NCI-H345 treated with DMSO at 0.1 percent for 48 hours (cell line): ENCODE data around the gene SERTAD2.
A peak's percentile ranks its signal among the peaks of the same experiment; 100 is the strongest.

Source experiments
- DNase-seq: peaks from one replicate; lab custom pipeline; 2025; ENCODE audit not compliant: unreplicated experiment; lab: John Stamatoyannopoulos, UW

Gene SERTAD2, protein sequence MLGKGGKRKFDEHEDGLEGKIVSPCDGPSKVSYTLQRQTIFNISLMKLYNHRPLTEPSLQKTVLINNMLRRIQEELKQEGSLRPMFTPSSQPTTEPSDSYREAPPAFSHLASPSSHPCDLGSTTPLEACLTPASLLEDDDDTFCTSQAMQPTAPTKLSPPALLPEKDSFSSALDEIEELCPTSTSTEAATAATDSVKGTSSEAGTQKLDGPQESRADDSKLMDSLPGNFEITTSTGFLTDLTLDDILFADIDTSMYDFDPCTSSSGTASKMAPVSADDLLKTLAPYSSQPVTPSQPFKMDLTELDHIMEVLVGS

DNA sequence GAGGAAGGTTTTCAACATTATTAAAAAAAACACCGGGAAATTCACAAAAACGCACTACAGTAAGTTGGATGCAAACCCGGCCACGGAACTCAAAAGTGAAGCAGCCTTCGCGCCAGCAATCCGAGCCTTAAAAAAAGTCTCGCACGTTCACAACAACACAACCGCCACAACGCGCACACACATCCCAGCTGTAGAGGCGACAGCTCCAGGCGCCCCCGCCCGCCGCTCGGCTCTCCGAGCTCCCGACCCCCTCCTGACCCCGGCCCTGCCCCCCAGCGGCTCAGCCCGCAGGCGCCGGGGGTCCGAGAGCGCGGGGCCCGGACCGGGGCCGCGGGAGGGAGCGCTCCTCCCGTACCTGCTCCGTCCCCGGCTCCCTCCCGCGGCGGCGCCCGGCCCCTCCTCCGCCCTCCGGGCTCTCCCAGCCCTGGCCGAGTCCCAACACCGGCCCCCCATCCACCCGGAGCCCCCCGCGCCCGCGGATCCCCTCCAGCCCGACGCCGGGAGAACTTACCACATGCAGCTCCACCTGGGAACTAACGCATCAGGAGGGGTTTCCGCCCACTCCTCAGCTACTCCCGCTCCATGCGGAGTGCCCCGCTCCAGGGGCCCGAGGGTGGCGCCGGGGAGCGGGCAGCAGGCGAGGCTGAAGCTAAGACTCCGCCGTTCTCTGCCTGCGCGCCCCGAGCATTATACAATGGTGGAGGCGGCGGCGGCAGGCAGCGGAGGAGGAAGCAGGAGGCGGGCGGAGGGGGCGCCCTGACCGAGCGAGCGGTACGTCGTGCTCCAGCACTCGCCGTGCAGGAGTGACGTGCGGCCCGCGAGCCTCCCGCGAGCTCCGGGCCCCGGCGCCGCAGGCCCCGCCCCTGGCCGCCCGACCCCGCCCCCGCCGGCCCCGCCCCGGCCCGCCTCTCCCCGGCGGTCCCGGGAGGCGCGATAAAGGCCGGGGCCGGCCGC is at the start of gene SERTAD2:
Gene SERTAD2, minus strand, starts transcription at position 805 of the 954 bp plus-strand sequence. CDS start 17,042 bp downstream, outside the sequence.
- peak; percentile 50 for DNase-seq

DNA sequence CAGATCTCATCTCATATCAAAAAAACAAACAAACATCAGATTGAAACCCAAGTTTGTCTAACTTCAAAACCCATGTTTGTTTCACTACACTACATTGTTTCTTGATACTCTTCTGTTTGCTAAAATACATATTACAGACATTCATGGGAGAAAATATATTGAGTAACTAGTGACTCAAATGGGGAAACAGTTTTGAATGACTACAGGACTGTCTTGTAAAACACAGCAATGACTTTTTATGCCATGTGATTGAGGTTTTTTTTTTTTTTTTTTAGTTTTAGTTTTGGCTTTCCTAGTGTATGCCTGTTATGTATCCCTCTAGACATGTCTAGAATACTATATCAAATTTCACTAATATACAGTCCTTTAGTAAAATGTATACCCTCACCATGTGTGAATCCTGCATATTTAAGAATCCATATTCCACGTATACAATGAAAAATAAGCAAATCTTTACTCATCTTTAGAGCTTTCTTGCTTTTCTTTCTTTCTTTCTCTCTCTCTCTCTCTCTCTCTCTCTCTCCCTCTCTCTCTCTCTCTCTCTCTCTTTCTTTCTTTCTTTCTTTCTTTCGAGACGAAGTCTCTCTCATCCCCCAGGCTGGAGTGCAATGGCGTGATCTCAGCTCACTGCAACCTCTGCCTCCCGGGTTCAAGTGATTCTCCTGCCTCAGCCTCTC is 46.6 kb upstream of the SERTAD2 start:
- DNase-seq = no peak

DNA sequence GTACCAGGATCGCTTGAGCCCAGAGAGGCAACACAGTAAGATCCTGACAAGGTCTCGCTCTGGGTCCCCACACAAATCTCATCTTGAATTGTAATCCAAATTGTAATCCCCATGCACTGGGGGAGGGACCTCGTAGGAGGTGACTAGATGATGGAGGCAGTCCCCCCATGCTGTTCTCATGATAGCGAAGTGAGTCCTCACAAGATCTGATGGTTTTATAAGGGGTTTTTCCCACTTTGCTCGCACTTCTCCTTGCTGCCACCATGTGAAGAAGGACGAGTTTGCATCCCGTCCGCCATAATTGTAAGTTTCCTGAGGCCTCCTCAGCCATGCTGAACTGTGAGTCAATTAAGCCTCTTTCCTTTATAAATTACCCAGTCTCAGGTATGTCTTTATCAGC is 46.0 kb upstream of the SERTAD2 start:
- DNase-seq = no peak

DNA sequence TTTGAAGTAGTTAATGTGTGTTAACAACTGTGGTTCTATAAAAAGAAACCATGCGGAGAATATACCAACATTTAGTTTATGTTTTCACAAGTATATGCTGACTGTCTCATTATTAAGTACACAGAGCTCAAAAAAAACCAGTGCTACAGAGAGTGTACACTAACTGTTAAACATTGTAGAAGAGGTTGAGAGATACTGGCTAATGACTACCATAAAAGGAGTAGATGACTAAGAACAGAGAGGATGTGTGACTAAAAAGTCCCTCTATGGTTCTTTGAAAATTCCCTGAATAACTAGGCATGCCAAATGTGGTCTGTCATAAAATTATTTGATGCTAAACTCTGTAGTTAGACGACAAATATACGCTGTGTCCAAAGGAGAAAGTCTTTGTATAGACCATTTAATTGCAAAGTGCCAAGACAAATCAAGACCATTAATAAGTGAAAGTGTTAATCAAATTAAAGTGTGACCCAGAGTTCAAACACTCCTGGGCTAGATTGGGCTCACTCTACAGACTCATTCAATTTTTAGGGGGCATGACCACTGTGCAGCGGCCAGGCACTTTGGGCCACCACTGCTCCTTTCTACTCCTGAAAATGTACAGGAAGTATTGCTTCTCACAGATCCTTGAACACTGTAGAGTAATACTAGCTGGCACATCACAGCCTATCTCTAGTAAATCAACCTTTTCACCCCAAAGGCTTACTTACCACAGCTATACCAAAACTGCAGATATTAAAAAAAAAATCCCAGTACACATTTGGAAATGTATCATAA is 45.1 kb upstream of the SERTAD2 start:
- no peak for DNase-seq

DNA sequence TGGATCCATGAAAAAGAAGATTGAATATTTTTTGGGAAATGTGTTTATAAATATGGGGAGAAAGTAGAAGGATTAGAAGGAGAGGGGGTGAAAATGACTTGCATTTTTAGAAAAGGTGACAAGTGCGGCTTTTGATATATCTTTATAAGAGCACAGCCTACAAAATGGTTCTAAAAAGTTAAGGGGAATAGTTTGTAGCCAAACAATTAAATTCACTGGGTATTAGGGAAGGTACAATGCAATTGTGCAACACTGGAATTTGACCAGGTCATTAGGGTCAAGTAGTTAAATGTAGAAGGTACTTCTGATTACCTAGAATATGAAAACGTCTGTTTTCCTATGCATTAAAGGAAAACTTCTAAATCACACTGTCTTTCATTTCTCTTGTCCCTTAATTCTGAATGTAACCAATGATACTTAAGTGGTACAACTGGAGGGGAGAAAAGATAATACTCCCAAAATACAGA is 44.5 kb upstream of the SERTAD2 start:
- DNase-seq = no peak

DNA sequence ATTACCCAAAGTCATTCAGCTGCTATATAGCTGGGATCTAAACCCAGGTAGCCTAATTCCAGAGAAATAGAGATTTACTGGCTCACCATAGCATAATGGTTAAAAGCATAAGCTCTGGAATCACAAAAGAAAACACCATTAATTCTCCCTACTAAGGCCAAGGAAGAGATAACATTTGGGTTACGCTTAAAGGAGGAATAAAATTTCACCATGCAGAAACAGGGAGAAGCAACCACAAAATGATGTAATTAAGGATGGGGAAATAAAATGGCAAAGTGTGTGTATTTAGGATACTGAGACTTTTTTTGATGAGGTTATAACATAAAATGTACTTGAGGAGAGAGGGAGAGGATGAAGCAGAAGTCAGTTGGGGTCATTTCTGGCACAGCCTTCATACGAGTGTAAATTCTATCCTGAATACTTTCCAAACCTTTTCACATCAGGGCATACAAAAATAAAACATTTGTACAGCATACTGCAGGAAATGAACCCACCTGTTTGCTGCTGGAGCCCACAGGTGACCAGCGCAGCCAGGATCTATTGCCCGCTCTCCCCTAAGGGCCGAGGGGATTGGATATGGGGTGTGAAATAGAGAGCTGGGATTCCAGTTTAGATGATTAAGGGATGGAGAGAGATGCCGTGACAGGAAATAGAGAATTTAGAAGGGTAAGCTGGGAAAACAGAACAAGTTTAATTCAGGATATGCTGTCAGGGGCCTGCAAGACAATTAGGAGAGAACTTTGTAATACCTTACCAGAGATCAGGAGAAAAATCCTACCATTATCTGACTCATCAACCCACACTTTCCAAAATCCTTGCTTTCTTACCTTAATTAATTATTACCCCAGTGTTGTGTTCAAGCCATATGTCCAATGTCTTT is 43.8 kb upstream of the SERTAD2 start:
- no peak for DNase-seq

DNA sequence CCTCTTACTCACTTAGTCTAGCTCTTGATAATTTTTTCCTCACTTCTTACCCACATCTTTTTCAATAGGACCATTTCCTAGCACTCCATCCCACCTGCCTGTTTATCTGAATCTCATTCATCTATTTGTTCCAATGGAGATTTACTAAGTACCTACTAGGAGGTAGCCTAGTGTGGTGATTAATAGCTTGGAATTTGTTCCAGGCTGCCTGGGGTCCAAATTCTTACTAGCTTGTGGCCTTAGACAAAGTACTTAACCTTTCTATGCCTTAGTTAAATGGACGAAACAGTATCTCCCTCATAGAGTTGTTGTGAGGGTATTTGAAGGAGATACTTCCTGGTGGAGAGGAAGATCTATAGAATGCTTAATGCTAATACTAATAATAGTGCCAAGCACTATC is 42.9 kb upstream of the SERTAD2 start:
- no peak for DNase-seq

DNA sequence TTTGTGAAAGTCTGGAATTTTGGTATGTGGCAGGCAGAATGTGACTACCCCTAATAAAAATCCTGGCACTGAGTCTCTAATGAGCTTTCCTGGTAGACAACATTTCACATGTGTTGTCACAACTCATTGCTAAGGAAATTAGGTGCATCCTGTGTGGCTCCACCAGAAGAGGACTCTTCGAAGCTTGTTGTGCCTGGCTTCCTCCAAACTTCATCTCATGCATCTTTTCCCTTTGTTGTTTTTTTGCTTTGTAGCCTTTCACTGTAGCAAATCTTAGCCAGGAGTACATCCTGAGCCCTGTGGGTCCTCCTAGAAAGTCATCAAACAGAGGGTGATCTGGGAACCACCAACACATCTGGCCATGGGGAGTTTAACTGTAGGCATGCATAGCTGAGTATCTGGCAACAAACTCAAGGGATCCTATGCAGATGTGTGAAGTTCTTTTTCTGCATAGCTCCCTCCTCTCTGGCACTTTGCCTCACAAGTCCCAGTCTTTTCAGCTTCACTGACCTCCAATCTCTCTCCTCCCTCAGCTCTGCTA is 42.1 kb upstream of the SERTAD2 start:
- DNase-seq = no peak

DNA sequence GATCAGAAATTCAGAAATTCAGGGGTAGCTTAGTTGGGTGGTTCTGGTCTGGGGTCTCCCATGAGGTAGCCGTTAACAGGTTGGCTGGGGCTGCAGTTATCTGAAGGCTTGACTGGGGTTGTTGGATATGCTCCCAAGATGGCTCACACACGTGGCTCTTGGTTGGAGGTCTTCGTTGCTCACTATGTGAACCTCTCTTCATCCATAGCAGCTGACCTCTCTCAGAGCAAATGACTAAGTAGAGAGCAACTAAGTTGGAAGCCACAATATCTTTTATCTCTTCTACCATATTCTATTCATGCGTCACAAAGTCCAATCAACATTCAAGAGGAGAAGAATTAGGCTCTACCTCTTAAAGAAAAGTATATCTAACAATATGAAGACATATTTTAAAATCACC is 38.7 kb upstream of the SERTAD2 start:
- DNase-seq = no peak

DNA sequence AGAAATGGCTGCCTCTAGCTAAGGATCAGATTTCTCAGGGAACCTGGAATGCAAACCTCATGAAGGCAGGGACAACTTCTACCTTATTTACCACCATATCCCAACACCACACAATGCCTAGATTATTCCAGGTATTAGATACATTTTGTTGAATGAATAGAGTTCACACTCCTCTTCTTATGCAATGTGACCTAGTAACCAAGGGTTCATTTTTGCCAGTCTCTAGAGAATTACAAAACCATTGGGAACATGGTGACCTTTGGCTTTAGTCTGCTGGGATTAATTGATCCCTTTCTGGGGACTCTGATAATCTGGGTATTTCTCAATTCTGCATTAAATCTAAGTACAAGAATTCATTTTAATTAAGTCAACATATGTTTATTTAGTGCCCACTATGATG is 35.2 kb upstream of the SERTAD2 start:
- no peak for DNase-seq

DNA sequence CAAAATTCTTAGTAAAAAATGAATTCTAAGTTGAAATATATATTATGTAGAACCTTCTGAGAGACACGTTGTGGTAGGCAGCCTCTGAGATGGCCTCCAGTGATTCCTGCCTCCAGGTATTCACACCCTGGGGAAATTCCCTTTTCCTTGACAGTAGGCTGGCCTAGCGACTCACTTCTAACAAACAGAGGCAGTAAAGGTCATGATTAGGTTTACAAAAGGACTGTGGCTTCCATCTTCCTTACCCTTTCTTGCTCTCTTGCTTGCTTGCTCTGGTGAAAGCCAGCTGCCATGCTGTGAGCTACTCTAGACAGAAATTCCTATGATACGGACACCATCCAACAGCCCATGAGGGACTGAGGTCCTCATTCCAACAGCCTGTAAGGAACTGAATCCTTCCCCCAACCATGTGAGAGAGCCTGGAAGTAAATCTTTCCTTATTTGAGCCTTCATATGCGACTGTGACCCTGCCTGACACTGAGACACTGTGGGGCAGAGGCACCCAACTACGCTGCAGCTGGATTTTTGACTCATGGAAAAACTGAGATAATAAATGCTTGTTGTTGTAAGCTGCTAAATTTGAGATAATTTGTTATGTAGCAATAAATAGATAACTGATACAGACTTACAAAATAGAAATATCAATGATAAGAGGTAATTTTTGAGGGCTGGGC is 32.7 kb upstream of the SERTAD2 start:
- DNase-seq = no peak

DNA sequence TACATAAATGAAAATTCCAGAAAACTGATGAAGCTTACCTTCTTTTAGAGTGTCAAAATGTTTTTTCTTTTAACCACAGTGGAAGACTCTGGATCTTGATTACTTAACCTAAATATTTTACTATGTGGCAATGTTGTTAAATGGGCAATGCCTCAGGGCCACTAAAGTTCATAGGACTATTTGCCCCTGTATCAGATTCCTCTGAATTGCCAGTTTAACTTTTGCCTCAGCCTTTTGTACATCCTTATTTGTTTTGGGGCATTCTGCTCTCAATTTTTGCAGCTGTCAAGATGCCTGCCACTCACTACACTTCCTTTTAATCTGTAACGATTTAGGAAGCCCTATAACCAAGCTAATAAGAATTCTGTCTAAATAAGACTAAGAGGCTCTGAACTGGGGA is 31.7 kb upstream of the SERTAD2 start:
- DNase-seq = no peak

DNA sequence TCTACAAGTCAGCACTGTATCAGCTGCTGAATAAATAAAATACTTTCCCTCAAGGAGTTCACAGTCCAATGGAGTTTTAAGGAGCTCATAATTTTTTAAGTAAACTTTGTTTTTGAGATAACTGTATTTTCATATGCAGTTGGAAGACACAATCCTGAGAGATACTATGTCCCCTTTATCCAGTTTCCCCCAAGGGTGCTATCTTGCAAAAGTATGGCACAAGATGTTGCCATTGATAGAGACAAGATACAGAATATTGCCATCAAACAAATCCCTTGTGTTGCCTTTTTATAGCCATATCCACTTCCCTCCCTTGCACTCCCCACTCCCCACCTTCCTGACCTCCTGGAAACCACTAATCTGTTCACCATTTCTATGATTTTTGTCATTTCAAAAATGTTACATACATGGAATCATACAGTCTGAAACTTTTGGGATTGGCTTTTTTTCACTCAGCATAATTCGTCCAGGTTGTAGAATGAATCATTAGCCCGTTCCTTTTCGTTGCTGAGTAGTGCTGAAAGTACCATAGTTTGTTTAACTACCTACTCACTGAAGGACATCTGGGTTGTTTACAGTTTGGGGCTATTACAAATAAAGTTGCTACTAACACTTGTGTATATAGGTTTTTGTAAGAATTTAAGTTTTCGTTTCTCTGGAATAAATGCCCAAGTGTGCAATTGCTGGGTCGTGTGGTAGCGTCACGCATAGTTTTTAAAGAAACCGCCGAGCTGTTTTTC is 30.2 kb upstream of the SERTAD2 start:
- no peak for DNase-seq

DNA sequence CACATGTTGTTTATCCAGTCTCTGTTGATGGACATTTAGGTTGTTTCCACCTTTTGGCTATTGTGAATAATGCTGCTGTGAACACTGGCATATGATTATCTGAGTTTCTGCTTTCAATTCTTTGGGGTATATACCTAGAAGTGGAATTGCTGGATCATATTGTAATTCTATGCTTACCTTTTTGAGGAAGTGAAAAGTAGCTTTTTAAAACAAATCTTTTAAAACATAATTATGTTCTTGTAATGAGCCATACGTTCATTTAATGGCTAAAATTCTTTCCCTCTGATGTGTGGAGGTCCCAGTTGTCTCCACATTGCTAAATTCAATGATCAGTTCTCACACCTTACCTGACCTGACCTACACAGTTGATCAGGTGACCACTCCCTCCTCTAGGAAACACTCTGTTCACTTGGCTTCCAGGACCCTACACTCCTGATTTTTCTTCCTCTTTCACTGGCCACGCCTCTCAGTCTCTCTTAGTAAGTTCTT is 27.8 kb upstream of the SERTAD2 start:
- DNase-seq = no peak

DNA sequence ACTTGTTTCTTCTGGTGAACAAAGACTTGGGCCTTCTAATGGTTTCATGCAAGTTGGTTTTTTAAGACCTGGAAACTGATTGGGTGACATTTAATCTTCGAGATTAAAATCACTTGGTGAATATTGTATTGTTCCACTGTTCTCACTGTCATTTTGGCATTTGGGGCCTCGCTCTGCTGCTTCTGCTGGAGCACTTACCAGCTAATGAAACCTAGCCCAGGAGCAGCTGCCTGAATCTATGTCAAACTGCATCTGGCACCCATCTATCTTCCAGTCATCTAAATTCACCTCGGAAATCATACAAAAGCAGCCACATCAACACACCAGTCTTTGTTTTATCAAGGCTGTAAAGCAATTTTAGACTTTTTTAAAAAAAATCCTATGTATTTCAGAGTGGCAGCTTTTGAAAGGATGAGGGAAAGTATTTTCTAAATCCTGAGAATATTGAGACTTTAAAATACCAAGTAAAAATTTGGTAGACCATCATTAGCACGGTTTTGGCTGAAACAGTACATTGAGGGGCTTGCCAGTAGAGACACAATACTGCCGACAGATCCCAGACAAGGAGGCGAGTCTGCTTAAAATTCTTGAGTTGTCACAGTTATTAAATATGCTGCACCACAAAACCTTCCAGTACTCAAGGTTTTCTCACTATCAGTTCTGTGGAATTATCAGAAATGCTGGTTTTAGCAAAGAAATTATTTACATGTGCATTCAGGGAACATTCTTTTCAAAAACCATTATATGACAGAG is 26.1 kb upstream of the SERTAD2 start:
- no peak for DNase-seq

DNA sequence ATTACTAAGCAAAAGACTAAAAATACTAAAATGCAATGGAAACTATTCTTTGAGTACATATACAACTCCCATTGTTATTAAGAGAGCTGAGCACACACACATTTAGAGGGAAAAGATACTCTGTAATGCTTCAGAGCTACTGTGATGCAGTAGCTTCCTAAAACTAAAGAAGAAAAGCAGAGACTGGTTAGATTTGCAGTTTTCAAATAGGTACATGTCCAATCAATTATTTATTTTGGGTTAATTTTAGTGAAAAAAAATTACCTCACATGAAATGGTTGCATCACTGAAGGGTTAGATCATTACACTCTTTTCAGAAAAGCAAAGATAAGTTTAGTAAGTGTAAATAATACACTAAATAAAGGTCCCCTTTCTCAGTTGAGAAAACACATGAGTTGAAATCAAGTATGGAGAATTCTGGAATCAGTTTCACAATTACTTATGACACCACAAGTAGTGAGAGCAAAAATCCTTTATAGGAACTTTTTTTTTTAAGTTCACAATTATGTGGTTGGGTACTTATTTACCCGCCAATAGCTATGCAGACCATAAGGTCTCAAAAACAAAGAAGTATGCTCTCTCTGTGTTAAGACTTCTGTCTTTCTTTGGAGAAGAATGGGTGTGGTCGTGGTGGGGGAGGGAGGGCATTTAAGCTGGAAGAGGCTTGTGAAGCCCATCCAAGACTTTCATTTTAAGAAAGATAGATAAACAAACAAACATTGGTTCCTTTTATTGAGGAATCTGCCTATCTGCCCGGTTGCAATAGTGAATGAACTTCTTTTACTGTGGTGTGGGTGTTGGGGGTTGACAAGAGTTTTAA is 25.3 kb upstream of the SERTAD2 start:
- DNase-seq = no peak

DNA sequence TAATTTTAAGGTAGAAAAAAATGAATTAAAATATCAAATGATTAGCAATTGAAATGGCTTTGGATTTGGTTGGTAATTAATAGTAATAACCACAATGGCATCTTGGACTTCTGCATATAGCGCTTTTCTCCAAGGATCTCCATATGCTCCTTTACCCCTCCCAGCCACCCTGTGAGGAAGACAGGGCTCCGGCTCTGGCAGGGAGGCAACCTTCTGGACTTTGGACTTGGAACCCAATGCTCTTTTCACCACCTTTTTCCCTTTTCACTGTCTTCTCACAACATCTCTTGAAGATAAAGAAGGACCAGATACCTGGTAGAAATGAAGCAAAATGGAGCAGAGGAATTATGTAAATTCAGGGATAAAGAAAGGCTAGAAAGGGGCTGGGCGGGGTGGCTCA is 23.8 kb upstream of the SERTAD2 start:
- no peak for DNase-seq
